HG03159 (cell line): ENCODE data around the gene FRAS1.
"Not testable (repeated sequence)": the region's sequence is repeated elsewhere in the genome, so short reads cannot be mapped to it uniquely, and the experiment has no call there.

Experiments
- ATAC-seq: cut with Tn5 transposase; IDR thresholded peaks from one replicate; pipeline ENCODE4 v1.9.1; 2021; ENCODE audit warnings: mild to moderate bottlenecking, moderate library complexity; ENCODE audit not compliant: unreplicated experiment

Gene FRAS1

GRCh38 chr4:78480286-78480685 is 423.2 kb downstream of the FRAS1 start:
- ATAC-seq, result no peak

- no peak for ATAC-seq
Observed at GRCh38 chr4:78481180-78481579, 424.1 kb downstream of the FRAS1 start.

- ATAC-seq, result no peak
Observed at GRCh38 chr4:78482281-78482680, 425.2 kb downstream of the FRAS1 start.

GRCh38 chr4:78483811-78484210 is 426.7 kb downstream of the FRAS1 start:
- ATAC-seq, result no peak

GRCh38 chr4:78484574-78484973 is 427.5 kb downstream of the FRAS1 start:
- ATAC-seq, result no peak

GRCh38 chr4:78493731-78494130 is 436.6 kb downstream of the FRAS1 start:
- no peak for ATAC-seq

GRCh38 chr4:78496021-78496643 is 439.0 kb downstream of the FRAS1 start:
- no peak for ATAC-seq

- not testable (repeated sequence) for ATAC-seq
Observed at GRCh38 chr4:78506260-78506659, 449.1 kb downstream of the FRAS1 start.

GRCh38 chr4:78509043-78509442 is 451.9 kb downstream of the FRAS1 start:
- ATAC-seq, result no peak

- ATAC-seq, result no peak
Observed at GRCh38 chr4:78510108-78510507, 453.0 kb downstream of the FRAS1 start.

GRCh38 chr4:78510681-78511080 is 453.6 kb downstream of the FRAS1 start:
- ATAC-seq, result no peak

GRCh38 chr4:78512357-78512920 is 455.3 kb downstream of the FRAS1 start:
- ATAC-seq, result no peak

GRCh38 chr4:78513411-78513975 is 456.4 kb downstream of the FRAS1 start:
- no peak for ATAC-seq

GRCh38 chr4:78517050-78517652 is 460.0 kb downstream of the FRAS1 start:
- no peak for ATAC-seq

GRCh38 chr4:78518561-78518960 is 461.4 kb downstream of the FRAS1 start:
- ATAC-seq, result no peak

GRCh38 chr4:78519962-78520361 is 462.8 kb downstream of the FRAS1 start:
- no peak for ATAC-seq

- no peak for ATAC-seq
Observed at GRCh38 chr4:78520808-78521226, 463.7 kb downstream of the FRAS1 start.

- no peak for ATAC-seq
Observed at GRCh38 chr4:78524009-78524408, 466.9 kb downstream of the FRAS1 start.

GRCh38 chr4:78525559-78525958 is 468.4 kb downstream of the FRAS1 start:
- no peak for ATAC-seq

GRCh38 chr4:78527103-78527502 is 470.0 kb downstream of the FRAS1 start:
- no peak for ATAC-seq

GRCh38 chr4:78527555-78527954 is 470.4 kb downstream of the FRAS1 start:
- ATAC-seq, result no peak

GRCh38 chr4:78528327-78528726 is 471.2 kb downstream of the FRAS1 start:
- no peak for ATAC-seq
